Uterus (tissue), 4 donors: ENCODE measurements around the gene MARCO. TPM values are rescaled to one million over a fixed set of nuclear protein-coding genes. Genes with fewer than 3 reads are reported as not detected.

Experiments
- DNase-seq, 2 donors: peaks; one replicate each; pipeline ENCODE4 v3.0.0-alpha.2; 2019 to 2020
- H3K27ac ChIP-seq, 2 donors: fragments of 200-600 bp; sonication (generic); 1 replicate in 1 of 2; 2 replicates in 1 of 2; pipeline ENCODE4 v1.5.1; 2016 to 2018
- H3K27me3 ChIP-seq, 2 donors: fragments of 200-600 bp; sonication (generic); one replicate each; pipeline ENCODE4 v1.5.1; 2018 to 2019; ENCODE audit warnings: control low read depth in 1 of 2
- H3K36me3 ChIP-seq, 2 donors: fragments of 200-600 bp; sonication (generic); one replicate each; pipeline ENCODE4 v1.5.1; 2019; ENCODE audit warnings: control low read depth in 1 of 2
- H3K4me1 ChIP-seq, 2 donors: fragments of 200-600 bp; sonication (generic); one replicate each; pipeline ENCODE4 v1.5.1; 2018 to 2019; ENCODE audit warnings: control low read depth in 1 of 2
- H3K4me3 ChIP-seq, 2 donors: fragments of 200-600 bp; sonication (generic); 1 replicate in 1 of 2; 2 replicates in 1 of 2; pipeline ENCODE4 v1.5.1; 2018 to 2019; ENCODE audit warnings: mild to moderate bottlenecking in 1 of 2
- H3K9me3 ChIP-seq, 2 donors: fragments of 200-600 bp; sonication (generic); one replicate each; pipeline ENCODE4 v1.5.1; 2019; ENCODE audit warnings: control low read depth in 1 of 2
- CTCF ChIP-seq, 4 experiments: fragments of 200-600 bp in 2 of 4; fragments of 450-650 bp in 2 of 4; sonication (generic) in 2 of 4; IDR thresholded peaks; one replicate each; pipeline ENCODE4 v1.5.1; 2016 to 2019; ENCODE audit warnings: antibody characterized with exemption in 4 of 4, mild to moderate bottlenecking in 2 of 4, moderate library complexity in 1 of 4
- POLR2A ChIP-seq, 2 donors: fragments of 450-650 bp; IDR thresholded peaks; one replicate each; pipeline ENCODE4 v1.6.1; 2016; ENCODE audit warnings: antibody characterized with exemption in 2 of 2, mild to moderate bottlenecking in 1 of 2, moderate library complexity in 1 of 2
- intact Hi-C: fragments of 100-400 bp; cut with DNase I; formaldehyde crosslinking; loops from one replicate; pipeline ENCODE4 v1.15.1; 2023; ENCODE audit warnings: low total_unique reads
- total RNA-seq, 4 donors: library from RNA; depleted of rRNA in 3 of 4; stranded (reverse); fragments of >200 nt in 3 of 4; gene quantifications; one replicate each; pipeline versions ENCODE4 v1.1.0 to v1.2.4, GENCODE V29; 2014 to 2023
- donor health status: DM: yes; HTN: yes; CAD: no.

Gene MARCO
- total RNA-seq, 4 donors from 2014 or later: 2.1 to 2.3 TPM; not detected in 2

DNA sequence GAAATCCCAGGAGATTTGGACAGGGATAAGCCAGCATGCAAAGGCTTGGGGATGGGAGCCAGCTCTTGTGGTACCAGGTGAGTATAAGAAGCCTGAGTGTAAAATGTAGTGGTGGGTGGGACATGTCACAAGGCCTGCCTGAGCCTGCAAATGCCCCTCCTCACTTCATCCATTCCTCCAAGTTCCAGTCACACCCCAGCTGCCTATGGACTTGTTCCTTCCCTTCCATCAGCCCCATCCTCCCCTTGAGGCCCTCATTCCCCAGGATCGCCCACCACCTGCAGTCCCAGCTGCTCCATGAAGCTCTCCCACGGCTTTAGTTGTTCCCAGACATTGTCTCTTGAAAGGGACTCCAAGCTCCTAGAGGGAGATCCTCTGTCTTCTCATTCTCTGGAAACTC, 81.5 kb downstream of the MARCO start:
- Histone ChIP-seq H3K27me3 (no peaks in the 10 kb centered on the region), H3K4me3 (no peak overlapping the region), H3K4me1 (no peaks in the 10 kb centered on the region), H3K27ac (no peak overlapping the region), H3K36me3 (no peaks in the 10 kb centered on the region), H3K9me3 (no peaks in the 10 kb centered on the region)
- intact Hi-C loops: no loop called here
- DNase-seq: no peak
- no peak for TF ChIP-seq POLR2A (IDR thresholded peaks at IDR 0.05)
- TF ChIP-seq CTCF (IDR thresholded peaks at IDR 0.05): no peak

- DNase-seq: no peak
- Histone ChIP-seq H3K27ac (no peak overlapping the region), H3K4me3 (no peak overlapping the region), H3K4me1 (no peaks in the 10 kb centered on the region), H3K9me3 (no peaks in the 10 kb centered on the region), H3K27me3 (no peaks in the 10 kb centered on the region), H3K36me3 (no peaks in the 10 kb centered on the region)
- intact Hi-C loops: no loop called here
- TF ChIP-seq CTCF (IDR thresholded peaks at IDR 0.05): no peak
- TF ChIP-seq POLR2A (IDR thresholded peaks at IDR 0.05): no peak
These were observed 82.2 kb downstream of the MARCO start for GRCh38 chr2:119024152-119024551.

DNA sequence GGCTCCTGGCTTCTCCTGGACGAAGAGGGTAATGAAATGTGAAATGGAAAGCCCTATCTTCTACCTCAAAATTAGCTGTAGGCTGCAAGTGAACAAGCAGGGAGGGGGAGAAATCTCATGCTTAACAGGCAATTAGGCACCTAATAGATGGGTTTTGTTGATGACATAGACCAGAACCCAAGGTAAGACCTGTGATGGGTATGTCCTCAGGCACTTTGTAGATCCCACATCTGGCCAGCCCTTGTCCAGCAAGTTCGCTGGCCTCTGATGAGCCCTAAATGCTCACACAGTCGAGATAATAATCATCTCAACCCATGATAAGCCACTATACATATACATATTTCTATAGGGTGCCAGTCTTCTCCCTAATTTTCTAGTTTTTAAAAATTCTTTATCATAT, 82.6 kb downstream of the MARCO start:
- H3K27ac ChIP-seq: no peak overlapping the region
- no peak overlapping the region for H3K4me3 ChIP-seq
- DNase-seq: no peak
- no peaks in the 10 kb centered on the region for H3K27me3 ChIP-seq
- no peaks in the 10 kb centered on the region for H3K9me3 ChIP-seq
- no peak for TF ChIP-seq CTCF (IDR thresholded peaks at IDR 0.05)
- no peak for TF ChIP-seq POLR2A (IDR thresholded peaks at IDR 0.05)
- no peaks in the 10 kb centered on the region for H3K4me1 ChIP-seq
- H3K36me3 ChIP-seq: no peaks in the 10 kb centered on the region
- intact Hi-C loops: no loop called here

GRCh38 chr2:119025013-119025412, 83.0 kb downstream of the MARCO start:
- intact Hi-C loops: no loop called here
- H3K4me1 ChIP-seq: no peaks in the 10 kb centered on the region
- H3K4me3 ChIP-seq: no peak overlapping the region
- no peaks in the 10 kb centered on the region for H3K27me3 ChIP-seq
- H3K36me3 ChIP-seq: no peaks in the 10 kb centered on the region
- no peak overlapping the region for H3K27ac ChIP-seq
- no peak for DNase-seq
- TF ChIP-seq CTCF (IDR thresholded peaks at IDR 0.05) (no peak), POLR2A (IDR thresholded peaks at IDR 0.05) (no peak)
- no peaks in the 10 kb centered on the region for H3K9me3 ChIP-seq

DNA sequence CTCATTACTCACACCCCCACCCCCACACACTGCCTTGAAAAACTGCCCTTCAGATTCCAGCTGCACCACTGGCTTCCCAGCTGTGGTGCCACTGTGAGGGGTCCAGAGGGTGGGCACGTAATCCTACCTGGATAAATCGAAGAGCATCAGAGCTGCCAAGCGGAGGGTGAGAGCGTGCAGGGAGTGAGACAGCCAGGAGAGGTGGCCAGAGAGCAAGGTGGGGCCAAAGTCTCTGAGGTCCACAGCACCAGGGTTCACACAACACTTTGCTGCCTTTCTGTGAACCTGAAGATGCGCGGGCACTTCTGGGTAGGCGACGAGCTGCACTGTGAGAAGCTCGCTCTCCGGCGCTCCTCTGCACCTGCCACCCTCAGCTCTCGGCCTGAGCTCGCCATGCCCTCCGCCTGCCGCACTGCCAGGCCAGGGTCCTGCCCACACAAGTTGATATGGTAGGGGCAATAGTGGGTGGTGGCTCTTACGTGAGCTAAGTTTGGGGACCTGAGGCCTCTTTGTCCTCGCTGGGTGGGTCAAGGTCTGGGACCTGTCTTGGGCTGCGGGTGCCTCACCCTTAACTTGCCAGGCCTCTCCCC, 83.9 kb downstream of the MARCO start:
- TF ChIP-seq CTCF (IDR thresholded peaks at IDR 0.05) (no peak), POLR2A (IDR thresholded peaks at IDR 0.05) (no peak)
- Histone ChIP-seq H3K27me3 (no peaks in the 10 kb centered on the region), H3K4me1 (no peaks in the 10 kb centered on the region), H3K27ac (no peak overlapping the region), H3K36me3 (no peaks in the 10 kb centered on the region), H3K9me3 (no peaks in the 10 kb centered on the region), H3K4me3 (no peak overlapping the region)
- no peak for DNase-seq
- intact Hi-C loops: no loop called here
